HTR-8/SVneo (cell line): Measurements from ENCODE around the gene ASCL2.
"Not testable (repeated sequence)": the region's sequence is repeated elsewhere in the genome, so short reads cannot be mapped to it uniquely, and the experiment has no call there.

ENCODE experiments used
- DNase-seq: peaks from one replicate; pipeline ENCODE4 v3.0.0; 2011; ENCODE audit warnings: low spot score, mixed read lengths; ENCODE audit not compliant: insufficient read length
- FAIRE-seq: peaks from 2 replicates; lab custom pipeline; 2011; peaks lifted over from hg19 to GRCh38; lab: Jason Lieb, UNC

The ASCL2 gene

GRCh38 chr11:2298795-2299761 is 28.7 kb upstream of the ASCL2 start:
- FAIRE-seq (no peak), DNase-seq (peak; percentile 53)

- FAIRE-seq = no peak
- no peak for DNase-seq
These were observed 27.9 kb upstream of the ASCL2 start for GRCh38 chr11:2298131-2298794.

GRCh38 chr11:2297623-2298030 is 27.2 kb upstream of the ASCL2 start:
- DNase-seq = no peak
- FAIRE-seq = no peak

- DNase-seq (no peak), FAIRE-seq (no peak)
These were observed 26.7 kb upstream of the ASCL2 start for GRCh38 chr11:2296913-2297622.

DNA sequence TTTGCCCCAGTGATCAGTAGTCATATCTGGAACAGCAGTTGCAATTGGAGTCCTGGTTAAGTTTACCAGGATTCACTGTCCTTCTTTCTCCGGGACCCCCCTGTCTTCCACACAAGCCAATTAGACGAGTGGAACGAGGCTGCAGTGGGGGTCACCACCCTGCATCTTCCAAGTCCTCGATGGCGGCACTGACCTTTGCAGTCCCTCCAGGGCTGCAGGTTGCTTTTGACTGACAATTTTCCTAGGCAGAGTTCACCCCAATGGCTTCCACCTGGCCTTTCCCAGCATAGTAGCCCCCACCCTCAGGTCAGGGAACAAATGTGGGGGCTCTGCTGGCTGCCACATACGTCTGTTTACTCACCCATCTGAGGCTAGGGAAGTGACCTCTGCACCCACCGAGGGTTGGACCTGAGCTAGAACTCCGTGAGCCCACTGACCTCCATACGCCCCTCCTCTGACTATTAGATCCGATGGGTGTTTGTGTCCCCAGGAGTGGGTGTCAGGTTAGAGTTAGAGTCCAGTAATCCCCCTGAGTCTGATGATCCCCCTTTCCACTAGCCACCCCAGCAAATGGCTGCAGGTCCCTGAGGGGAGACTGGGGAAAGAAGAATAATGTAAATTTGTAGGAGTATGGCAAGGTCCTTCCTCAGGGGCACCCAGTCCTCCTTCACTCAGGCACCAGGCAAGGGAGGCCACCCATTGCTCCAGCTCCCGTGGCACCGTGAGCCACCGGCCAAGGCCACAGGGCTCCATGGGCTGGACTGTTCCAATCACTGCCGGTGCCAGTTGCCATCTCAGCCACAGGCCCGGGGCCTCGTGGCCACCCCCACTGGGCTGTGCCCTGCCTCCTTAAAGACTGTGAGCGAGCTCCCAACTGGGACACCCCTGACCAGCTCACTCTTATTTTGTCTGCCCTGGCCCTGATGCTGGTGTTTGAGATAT is 25.9 kb upstream of the ASCL2 start:
- DNase-seq = no peak
- FAIRE-seq = no peak

DNA sequence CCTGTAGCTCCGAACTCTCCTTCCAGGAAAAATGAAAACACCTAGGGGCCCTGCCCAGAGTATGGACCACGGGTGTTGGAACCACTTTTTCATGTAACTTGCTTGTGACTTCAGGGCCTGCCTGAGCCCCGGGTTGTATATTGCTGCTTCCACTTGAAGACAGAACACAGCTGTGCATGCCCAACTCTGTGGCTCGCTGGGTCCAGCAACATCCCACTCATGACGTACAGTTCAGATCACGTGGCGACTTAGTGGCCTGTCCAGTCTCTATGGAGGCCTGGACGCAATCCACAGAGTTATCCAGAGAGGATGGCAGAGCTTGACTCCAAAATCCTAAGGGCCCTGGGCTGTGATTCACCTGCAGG is 24.5 kb upstream of the ASCL2 start:
- FAIRE-seq (no peak), DNase-seq (no peak)

GRCh38 chr11:2293984-2294925 is 23.9 kb upstream of the ASCL2 start:
- FAIRE-seq (no peak), DNase-seq (no peak)

DNA sequence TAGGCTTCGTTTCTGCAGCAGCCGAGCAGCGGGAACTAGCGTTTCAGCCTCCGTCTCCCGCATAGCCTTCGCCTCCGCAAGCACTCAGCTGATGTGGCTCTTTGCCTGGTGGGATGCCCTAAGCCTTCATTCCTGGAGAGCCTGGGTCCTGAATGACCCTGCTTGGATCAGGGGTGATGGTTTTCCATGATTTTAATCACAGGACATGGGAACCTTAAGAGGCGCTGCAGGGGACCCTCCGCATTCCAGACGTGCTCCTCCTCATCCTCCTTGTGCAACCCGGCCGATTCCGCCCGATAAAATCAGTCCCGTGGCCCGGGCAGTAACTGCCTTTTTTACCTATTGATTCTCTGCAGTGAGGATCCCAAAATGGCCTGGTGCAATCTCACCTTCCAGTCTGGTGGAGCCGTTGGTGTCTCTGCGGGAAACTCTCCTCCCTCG is 23.2 kb upstream of the ASCL2 start:
- DNase-seq = no peak
- no peak for FAIRE-seq

DNA sequence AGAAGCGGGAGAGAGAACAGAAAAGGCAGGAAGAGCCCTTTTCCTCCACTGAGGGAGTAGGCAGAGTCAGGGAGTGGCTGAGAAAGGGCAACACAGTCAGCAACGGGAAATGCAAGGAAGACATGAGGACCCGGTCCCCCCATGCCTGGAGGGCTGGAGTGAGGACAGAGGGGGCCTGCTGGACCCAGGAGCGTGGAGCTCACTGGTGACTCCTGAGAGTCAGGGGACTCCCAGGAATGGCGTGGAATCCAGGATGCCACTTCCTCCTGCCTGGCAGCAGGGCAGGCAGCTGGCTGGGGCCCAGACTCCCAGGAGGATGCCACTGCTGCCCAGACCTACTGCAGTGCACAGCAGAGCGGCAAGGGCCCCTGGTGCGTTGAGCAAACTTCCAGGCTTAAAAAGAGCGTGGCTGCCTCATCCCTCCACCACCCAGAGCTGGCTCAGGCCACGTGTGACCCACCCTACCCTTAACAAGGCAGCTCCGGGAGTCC is 20.0 kb upstream of the ASCL2 start:
- DNase-seq = no peak
- FAIRE-seq = no peak

- DNase-seq (no peak), FAIRE-seq (no peak)
These were observed 19.5 kb upstream of the ASCL2 start for GRCh38 chr11:2289859-2290258.

- FAIRE-seq (no peak), DNase-seq (no peak)
These were observed 19.0 kb upstream of the ASCL2 start for GRCh38 chr11:2289350-2289749.

- DNase-seq (no peak), FAIRE-seq (no peak)
These were observed 16.7 kb upstream of the ASCL2 start for GRCh38 chr11:2287091-2287490.

GRCh38 chr11:2286350-2286749 is 16.0 kb upstream of the ASCL2 start:
- FAIRE-seq, DNase-seq: not testable (repeated sequence)

GRCh38 chr11:2280208-2280607 is 9.8 kb upstream of the ASCL2 start:
- no peak for DNase-seq
- no peak for FAIRE-seq

- FAIRE-seq (no peak), DNase-seq (no peak)
These were observed 7.6 kb upstream of the ASCL2 start for GRCh38 chr11:2277933-2278523.

DNA sequence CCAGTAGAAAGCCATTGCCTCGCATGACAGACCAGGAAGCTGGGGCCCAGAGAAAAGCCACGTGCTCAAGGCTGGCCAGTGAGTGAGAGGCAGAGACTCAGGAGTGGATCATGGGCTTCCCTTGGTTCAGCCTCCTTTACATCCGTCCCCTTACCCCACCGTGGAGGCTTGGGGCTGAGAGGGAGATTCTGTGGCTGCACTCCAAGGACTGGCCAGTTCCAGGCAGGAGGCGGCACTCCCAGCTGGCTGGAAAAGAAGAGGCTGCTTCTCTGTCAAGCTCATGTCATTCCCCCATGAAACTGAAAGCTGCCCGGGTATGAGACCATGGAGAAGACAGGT is 6.6 kb upstream of the ASCL2 start:
- DNase-seq = no peak
- FAIRE-seq = no peak

DNA sequence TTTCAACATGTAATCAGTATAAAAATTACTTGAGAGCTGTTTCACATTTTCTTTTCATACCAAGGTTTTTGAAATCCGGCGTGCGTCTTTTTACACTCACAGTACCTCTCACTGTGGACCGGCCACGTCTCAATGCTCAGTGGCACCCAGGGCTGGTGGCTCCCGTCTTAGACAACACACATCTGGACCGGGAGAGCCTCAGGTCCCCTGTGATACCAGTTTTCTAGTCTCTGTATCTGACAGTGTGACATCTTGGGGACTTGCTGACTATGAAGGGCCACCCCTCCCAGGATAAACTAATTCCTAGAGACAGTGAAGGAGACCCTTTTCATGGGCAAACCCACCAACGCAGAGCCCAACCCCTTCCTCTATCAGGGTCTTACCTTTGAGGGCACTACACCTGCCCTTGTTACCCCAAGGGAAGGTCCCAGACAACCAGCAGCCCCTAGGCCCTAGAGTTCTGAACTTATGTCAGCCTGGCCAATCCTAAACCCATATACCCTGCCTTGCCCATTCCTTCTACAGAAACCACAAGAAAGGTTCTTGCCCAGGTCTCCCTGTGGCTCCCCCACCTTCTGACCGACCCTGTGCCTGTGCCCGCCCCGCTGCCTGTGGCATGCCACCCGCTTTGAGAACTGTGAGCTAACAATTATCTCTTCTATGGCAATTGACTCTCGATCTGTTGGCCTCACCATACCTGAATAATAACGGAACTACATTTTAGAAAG is 6.1 kb upstream of the ASCL2 start:
- FAIRE-seq = no peak
- DNase-seq = no peak
